HG02623 (cell line): ENCODE data around the gene PWWP2A.
"Not testable (repeated sequence)": the region's sequence is repeated elsewhere in the genome, so short reads cannot be mapped to it uniquely, and the experiment has no call there.

Experiments
- ATAC-seq: cut with Tn5 transposase; IDR thresholded peaks from one replicate; pipeline ENCODE4 v1.9.1; 2021; ENCODE audit warnings: moderate library complexity; ENCODE audit not compliant: unreplicated experiment

Gene PWWP2A

GRCh38 chr5:160119142-160119904 is at the start of gene PWWP2A:
PWWP2A (minus strand) TSS chr5:160119450; CDS start chr5:160119388, 62 bp downstream.
- peak; percentile 91 for ATAC-seq

GRCh38 chr5:160167624-160168165 is 48.4 kb upstream of the PWWP2A start:
- no peak for ATAC-seq

- no peak for ATAC-seq
These were observed 47.8 kb upstream of the PWWP2A start for GRCh38 chr5:160166973-160167623.

GRCh38 chr5:160166069-160166972 is 47.1 kb upstream of the PWWP2A start:
- ATAC-seq = no peak

- ATAC-seq = no peak
These were observed 46.2 kb upstream of the PWWP2A start for GRCh38 chr5:160165137-160166068.

GRCh38 chr5:160162910-160163309 is 43.7 kb upstream of the PWWP2A start:
- ATAC-seq = no peak

- no peak for ATAC-seq
These were observed 42.4 kb upstream of the PWWP2A start for GRCh38 chr5:160161626-160162025.

- ATAC-seq = not testable (repeated sequence)
These were observed 41.6 kb upstream of the PWWP2A start for GRCh38 chr5:160160875-160161274.

- ATAC-seq = no peak
These were observed 40.9 kb upstream of the PWWP2A start for GRCh38 chr5:160159991-160160792.

GRCh38 chr5:160158087-160158486 is 38.8 kb upstream of the PWWP2A start:
- no peak for ATAC-seq

- no peak for ATAC-seq
These were observed 35.9 kb upstream of the PWWP2A start for GRCh38 chr5:160155017-160155750.

GRCh38 chr5:160152901-160153300 is 33.7 kb upstream of the PWWP2A start:
- ATAC-seq = no peak

GRCh38 chr5:160152287-160152686 is 33.0 kb upstream of the PWWP2A start:
- peak; percentile 66 for ATAC-seq

- no peak for ATAC-seq
These were observed 31.8 kb upstream of the PWWP2A start for GRCh38 chr5:160151017-160151416.

- ATAC-seq = no peak
These were observed 31.1 kb upstream of the PWWP2A start for GRCh38 chr5:160150381-160150780.

GRCh38 chr5:160144436-160144835 is 25.2 kb upstream of the PWWP2A start:
- ATAC-seq = not testable (repeated sequence)

GRCh38 chr5:160134332-160134731 is 15.1 kb upstream of the PWWP2A start:
- ATAC-seq = no peak

- no peak for ATAC-seq
These were observed 14.7 kb upstream of the PWWP2A start for GRCh38 chr5:160133918-160134304.
